SH-SY5Y (cell line): ENCODE results near the gene PLEKHM1.

Source experiments
- GATA2 ChIP-seq: IDR thresholded peaks from 2 replicates; pipeline ENCODE4 v1.6.1; 2011; ENCODE audit warnings: mild to moderate bottlenecking, low read depth, low read length
- GATA3 ChIP-seq: IDR thresholded peaks from 2 replicates; pipeline ENCODE4 v1.6.1; 2011; ENCODE audit warnings: low read depth, mild to moderate bottlenecking, low read length, moderate library complexity

GRCh38 chr17:45436625-45437464 lies 53.7 kb downstream of the PLEKHM1 start:
- TF ChIP-seq GATA2 (no peak), GATA3 (no peak)
